HEK293 (cell line): Measurements from ENCODE around the gene ZCCHC7.

Experiments used
- CTCF ChIP-seq: fragments of 450-650 bp; formaldehyde crosslinking; IDR thresholded peaks from 2 replicates; pipeline ENCODE4 v1.5.1; 2016; ENCODE audit warnings: missing biosample characterization, missing genetic modification characterization
- REST ChIP-seq: fragments of 450-650 bp; formaldehyde crosslinking; IDR thresholded peaks from 2 replicates; pipeline ENCODE4 v1.5.1; 2016; ENCODE audit warnings: missing biosample characterization, missing genetic modification characterization
- TCF7L2 ChIP-seq: IDR thresholded peaks from 2 replicates; pipeline ENCODE4 v1.6.1; 2011; ENCODE audit warnings: low read depth, mild to moderate bottlenecking, inconsistent platforms, low read length, moderate library complexity, borderline replicate concordance
- ZBTB6 ChIP-seq: fragments of 450-650 bp; formaldehyde crosslinking; IDR thresholded peaks from 2 replicates; pipeline ENCODE4 v1.5.1; 2017; ENCODE audit warnings: missing biosample characterization, missing genetic modification characterization
- ZNF157 ChIP-seq: fragments of 450-650 bp; formaldehyde crosslinking; IDR thresholded peaks from 2 replicates; pipeline ENCODE4 v1.5.1; 2016; ENCODE audit warnings: missing biosample characterization, missing genetic modification characterization
- ZNF366 ChIP-seq: fragments of 450-650 bp; formaldehyde crosslinking; conservative IDR thresholded peaks from 2 replicates; pipeline ENCODE4 v1.5.1; 2016; ENCODE audit warnings: missing biosample characterization, missing genetic modification characterization
- ZNF394 ChIP-seq: fragments of 450-650 bp; formaldehyde crosslinking; IDR thresholded peaks from 2 replicates; pipeline ENCODE4 v1.5.1; 2016; ENCODE audit warnings: missing biosample characterization, missing genetic modification characterization, mild to moderate bottlenecking, moderate library complexity, borderline replicate concordance
- ZNF433 ChIP-seq: fragments of 450-650 bp; formaldehyde crosslinking; IDR thresholded peaks from 2 replicates; pipeline ENCODE4 v1.5.1; 2016; ENCODE audit warnings: missing biosample characterization, missing genetic modification characterization, low read depth
- ZNF580 ChIP-seq: fragments of 450-650 bp; formaldehyde crosslinking; IDR thresholded peaks from 2 replicates; pipeline ENCODE4 v1.5.1; 2016; ENCODE audit warnings: missing biosample characterization, missing genetic modification characterization

GRCh38 chr9:37141015-37141414, 20.6 kb downstream of the ZCCHC7 start:
- TF ChIP-seq REST (no peak), ZNF366 (tag by site-specific recombination) (no peak), CTCF (tag by site-specific recombination) (no peak), ZNF157 (tag by site-specific recombination) (no peak), ZNF433 (no peak), ZNF580 (tag by site-specific recombination) (no peak), ZNF394 (no peak), TCF7L2 (no peak), ZBTB6 (tag by site-specific recombination) (no peak)
